PC-9 (cell line): Measurements from ENCODE around the gene IL34.

Experiments used
- EZH2 ChIP-seq: fragments of 200-600 bp; sonication (generic); IDR thresholded peaks from 2 replicates; pipeline ENCODE4 v1.8.0; 2017; ENCODE audit warnings: antibody characterized with exemption, low read depth
- TF ChIP-seq, protein P1 (sequence below): fragments of 200-600 bp; sonication (generic); conservative IDR thresholded peaks from 2 replicates; pipeline ENCODE4 v1.6.1; 2017; ENCODE audit warnings: mixed run types, antibody characterized with exemption, mild to moderate bottlenecking, moderate library complexity

DNA sequence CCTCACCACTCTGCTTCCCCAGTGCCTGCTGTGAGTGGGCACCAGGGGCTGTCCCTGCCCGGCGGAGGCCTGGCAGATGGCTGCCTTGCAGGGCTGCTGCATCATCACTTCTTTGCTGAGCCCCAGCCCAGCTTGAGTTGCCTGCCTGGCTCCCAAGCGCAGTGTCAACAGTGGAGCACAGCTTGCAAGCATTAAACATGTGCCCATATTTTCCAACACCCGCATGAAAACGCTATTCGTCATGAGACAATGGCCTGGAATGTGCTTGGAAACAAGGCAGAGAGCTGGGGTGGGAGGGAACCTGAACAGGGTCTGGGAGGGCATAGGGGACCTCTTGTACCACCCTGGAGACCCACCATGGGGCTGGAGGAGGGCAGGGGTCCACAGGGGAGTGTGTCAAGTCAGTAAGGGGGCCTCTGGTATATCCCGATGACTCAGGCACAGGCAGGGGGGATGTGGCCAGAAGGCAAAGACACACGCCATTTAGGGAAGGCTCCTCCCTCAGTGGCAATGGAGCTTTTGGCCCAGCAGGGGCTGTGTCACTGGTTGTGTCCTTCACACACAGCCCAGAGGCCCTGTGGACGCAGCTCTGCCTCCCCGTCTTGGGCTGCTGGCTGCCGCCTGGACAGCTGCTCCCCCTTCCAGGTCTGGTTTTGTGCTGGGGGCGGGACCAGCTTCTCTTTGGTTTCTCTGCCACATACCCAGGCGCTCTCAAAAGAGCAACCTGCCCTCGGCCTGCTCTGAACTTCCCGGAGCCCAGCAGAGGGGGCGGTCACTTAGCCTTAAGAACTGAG lies 56.9 kb downstream of the IL34 start:
- TF ChIP-seq, protein P1, sequence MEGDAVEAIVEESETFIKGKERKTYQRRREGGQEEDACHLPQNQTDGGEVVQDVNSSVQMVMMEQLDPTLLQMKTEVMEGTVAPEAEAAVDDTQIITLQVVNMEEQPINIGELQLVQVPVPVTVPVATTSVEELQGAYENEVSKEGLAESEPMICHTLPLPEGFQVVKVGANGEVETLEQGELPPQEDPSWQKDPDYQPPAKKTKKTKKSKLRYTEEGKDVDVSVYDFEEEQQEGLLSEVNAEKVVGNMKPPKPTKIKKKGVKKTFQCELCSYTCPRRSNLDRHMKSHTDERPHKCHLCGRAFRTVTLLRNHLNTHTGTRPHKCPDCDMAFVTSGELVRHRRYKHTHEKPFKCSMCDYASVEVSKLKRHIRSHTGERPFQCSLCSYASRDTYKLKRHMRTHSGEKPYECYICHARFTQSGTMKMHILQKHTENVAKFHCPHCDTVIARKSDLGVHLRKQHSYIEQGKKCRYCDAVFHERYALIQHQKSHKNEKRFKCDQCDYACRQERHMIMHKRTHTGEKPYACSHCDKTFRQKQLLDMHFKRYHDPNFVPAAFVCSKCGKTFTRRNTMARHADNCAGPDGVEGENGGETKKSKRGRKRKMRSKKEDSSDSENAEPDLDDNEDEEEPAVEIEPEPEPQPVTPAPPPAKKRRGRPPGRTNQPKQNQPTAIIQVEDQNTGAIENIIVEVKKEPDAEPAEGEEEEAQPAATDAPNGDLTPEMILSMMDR: no peak
- TF ChIP-seq EZH2: no peak
